NCI-H2196 (cell line): ENCODE results near the gene GNA15.
"Not testable (repeated sequence)": the region's sequence is repeated elsewhere in the genome, so short reads cannot be mapped to it uniquely, and the experiment has no call there.

ENCODE experiments used
- DNase-seq: peaks from one replicate; lab custom pipeline; 2025; ENCODE audit not compliant: unreplicated experiment; lab: John Stamatoyannopoulos, UW

GNA15 gene, protein sequence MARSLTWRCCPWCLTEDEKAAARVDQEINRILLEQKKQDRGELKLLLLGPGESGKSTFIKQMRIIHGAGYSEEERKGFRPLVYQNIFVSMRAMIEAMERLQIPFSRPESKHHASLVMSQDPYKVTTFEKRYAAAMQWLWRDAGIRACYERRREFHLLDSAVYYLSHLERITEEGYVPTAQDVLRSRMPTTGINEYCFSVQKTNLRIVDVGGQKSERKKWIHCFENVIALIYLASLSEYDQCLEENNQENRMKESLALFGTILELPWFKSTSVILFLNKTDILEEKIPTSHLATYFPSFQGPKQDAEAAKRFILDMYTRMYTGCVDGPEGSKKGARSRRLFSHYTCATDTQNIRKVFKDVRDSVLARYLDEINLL

DNA sequence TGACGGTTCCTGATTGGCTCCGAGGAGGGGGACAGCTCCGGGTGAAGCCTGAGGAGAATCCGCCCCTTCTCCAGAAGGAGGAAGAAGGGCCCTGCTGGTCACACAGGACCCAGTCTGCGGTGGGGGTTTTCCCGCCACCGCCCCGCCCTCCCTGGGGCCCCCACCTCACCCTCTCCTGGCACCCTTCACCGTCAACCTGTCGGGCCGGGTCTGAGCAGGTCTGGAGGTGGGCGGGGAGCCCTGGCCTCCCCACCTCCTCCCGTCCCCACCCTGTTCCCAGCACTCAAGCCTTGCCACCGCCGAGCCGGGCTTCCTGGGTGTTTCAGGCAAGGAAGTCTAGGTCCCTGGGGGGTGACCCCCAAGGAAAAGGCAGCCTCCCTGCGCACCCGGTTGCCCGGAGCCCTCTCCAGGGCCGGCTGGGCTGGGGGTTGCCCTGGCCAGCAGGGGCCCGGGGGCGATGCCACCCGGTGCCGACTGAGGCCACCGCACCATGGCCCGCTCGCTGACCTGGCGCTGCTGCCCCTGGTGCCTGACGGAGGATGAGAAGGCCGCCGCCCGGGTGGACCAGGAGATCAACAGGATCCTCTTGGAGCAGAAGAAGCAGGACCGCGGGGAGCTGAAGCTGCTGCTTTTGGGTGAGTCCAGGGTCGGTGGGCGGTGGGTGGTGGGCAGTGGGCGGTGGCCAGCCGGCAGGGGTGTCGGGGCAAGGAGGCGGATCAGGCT is at the start of gene GNA15:
GNA15 (plus strand) TSS at position 73 of the 723 bp plus-strand sequence; CDS start at position 491, 418 bp downstream.
- no peak for DNase-seq

DNA sequence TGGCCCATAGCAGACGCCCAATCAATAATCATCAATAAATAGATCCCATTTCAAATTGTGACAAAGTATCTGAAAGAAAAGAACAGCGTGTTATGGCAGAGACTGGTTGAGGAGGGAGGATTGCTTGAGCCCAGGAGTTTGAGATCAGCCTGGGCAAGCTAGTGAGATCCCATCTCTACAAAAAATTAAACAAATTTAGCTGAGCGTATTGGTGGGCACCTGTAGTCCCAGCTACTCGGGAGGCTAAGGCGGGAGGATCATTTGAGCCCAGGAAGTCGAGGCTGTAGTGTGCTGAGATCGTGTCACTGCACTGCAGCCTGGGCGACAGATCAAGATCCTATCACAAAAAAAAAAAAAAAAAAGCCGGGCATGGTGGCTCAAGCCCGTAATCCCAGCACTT is 48.1 kb upstream of the GNA15 start:
- DNase-seq = no peak

DNA sequence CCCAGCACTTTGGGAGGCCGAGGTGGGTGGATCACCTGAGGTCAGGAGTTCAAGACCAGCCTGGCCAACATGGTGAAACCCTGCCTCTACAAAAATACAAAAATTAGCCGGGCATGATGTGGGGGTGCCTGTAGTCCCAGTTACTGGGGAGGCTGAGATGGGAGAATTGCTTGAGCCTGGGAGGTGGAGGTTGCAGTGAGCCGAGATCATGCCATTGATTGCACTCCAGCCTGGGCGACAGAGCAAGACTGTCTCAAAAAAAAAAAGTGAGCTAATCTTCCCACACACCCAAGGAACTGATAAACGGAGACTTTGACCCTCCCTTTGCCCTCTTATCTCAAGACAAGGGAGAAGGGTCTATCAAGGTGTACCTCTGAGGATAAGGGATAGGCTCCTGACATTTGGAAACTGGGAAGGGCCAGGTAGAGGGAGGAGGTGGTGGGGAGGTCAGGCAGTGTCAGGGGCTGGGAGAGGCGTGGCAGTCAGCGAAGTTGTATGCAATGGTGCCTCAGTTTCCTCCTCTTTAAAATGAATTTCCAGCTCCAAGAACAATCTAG is 46.5 kb upstream of the GNA15 start:
- DNase-seq = not testable (repeated sequence)

DNA sequence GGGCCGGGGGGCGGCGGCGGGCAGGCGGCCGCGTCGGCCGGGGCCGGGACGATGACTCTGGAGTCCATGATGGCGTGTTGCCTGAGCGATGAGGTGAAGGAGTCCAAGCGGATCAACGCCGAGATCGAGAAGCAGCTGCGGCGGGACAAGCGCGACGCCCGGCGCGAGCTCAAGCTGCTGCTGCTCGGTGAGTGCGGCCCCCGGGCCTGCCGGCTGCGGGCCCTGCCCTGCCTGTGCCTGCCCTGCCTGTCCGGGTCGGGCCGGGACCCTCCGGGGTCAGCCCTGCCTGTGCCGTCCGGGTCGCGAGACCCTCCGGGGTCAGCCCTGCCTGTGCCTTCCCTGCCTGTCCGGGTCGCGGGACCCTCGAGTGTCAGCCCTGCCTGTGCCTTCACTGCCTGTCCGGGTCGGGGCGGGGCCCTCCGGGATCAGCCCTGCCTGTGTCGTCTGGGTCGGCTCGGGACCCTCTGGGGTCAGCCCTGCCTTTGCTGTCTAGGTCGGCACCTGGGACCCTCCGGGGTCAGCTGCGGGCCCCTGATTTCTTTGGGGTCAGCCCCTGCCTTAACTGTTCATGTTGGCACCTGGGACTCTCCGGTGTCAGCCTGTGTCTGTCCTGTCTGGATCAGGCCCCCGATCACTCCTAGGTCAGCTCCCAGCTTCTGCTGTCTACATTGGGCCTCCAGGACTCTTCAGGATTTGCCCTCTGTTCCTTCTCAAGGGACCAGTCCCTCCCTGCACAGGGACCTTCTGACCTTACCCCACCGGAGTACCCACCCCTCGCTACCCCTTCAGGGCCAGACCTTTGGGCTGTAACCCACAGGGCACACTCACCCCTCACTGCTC is 41.0 kb upstream of the GNA15 start:
- DNase-seq = no peak

DNA sequence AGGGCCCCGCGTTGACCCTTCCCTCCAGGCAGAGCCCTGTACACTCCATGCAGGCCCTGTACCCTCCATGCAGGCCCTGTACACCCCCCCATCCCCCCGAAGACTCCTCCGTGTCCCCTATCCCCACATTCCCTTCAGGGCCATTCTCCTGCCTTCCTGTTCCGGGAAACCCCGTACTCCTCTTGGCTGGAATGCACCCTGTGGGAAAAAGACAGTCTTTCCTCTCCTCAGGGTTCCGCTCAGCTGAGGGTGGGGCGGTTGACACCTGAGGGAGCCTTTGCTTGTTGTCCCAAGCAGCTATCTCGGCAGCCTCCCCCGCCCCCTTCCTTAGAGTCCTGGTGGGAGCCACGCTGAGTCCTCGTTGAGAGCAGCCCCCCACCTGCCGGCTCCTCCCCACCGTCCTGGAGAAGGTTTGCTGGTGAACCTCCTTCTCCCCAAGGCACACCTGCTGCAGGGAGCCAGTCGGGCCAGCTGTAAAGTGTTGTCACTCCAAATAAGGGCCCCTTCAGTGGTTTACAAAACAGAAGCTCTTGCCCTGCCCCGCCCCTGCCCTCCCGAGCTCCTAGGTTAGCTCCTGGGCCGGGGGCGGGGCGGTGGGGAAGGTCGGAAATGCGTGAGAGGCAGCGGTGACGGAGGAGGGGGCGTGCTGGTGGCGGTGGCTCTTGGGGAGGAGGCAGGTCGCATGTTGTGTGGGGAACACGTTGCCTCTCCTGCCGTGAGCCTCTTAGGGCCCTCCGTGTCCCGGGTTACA is 40.2 kb upstream of the GNA15 start:
- no peak for DNase-seq

DNA sequence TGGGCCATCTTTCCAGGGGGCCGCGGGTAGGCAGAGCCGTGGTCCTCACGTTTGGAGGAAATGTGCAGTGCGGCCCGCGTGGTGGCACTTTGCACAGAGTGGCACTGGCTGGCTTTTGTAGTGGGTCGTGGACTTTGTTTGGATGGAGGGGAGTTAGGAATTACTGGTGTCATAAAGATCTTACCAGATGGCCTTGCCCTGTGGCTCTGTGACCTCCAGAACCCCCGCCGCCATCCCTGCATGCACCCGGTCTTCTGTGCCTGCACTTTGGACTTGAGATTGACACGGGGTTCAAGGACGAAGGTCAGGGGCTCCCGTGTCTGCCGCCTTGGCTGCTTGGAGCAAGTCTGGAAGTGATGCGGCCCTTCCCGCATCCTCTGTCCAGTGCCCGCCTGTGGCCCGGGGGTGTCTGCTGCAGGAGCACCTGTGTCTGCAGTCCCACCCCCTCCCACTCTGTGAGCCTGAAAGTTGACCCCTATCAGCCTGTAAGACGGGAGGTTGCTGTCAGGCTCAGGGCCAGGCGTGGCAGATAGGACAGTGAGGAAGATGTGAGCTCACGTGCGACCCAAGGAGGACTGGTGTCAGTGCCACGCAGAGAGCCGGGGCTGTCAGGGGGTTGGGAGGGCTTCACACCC is 39.4 kb upstream of the GNA15 start:
- DNase-seq = no peak

DNA sequence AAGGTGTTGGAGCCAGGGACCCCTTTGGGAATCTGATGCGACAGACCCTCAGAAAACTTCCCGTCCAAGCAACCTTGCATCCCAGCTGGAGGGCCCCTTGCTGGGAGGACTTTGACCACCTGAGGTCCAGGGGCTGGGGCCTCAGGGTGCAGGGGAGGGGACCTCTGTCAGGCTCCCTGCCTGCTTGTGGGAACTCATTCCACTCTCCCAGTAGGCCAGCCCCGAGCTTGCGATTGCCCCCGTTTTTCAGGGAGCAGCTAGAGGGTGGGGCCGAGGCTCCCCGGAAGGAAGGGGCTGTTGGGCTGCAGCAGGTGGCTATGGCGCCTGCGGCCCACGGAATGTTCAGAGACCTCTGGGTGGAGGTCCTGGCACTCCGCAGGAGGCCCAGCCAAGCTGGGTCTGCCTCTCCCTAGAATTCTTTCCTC is 38.9 kb upstream of the GNA15 start:
- no peak for DNase-seq

DNA sequence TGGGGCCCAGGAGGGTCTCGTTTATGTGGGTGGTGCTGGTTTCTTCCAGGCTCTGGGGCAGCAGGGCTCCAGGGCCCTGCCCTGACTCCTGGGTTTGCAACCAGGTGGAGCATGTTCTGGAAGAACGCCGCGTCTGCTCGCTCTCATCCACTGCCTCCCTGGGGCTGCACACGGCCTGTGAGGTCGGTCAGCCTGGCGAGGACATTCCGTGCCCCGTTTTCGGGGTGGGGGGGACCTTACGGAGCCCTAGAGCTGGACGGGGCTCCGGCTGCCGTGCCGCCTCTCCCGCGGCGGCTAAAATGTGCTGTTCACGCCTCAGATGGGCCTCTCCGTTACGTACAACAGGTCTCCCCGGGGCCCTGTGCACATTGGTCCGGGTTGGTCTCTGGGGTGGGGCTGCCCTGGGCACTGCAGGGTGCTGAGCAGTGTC is 38.4 kb upstream of the GNA15 start:
- no peak for DNase-seq

DNA sequence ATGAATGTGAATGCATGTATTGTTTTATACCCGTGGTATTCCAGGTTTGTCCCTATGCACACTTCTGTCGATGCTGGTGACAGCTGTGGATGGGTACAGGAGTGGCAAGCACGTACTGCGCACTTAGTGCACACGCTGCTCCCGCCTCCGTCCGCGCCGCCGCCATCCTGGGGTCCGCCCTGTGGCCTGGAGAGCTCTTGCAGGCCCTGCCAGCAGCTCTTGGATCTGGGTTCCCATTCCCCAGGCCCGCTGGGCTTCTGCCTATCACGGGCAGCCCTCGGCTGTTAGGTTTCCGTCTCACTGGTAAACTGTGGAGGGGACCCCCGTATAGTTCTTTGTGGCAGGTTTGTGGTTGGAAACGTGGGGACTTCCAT is 37.7 kb upstream of the GNA15 start:
- DNase-seq = no peak

DNA sequence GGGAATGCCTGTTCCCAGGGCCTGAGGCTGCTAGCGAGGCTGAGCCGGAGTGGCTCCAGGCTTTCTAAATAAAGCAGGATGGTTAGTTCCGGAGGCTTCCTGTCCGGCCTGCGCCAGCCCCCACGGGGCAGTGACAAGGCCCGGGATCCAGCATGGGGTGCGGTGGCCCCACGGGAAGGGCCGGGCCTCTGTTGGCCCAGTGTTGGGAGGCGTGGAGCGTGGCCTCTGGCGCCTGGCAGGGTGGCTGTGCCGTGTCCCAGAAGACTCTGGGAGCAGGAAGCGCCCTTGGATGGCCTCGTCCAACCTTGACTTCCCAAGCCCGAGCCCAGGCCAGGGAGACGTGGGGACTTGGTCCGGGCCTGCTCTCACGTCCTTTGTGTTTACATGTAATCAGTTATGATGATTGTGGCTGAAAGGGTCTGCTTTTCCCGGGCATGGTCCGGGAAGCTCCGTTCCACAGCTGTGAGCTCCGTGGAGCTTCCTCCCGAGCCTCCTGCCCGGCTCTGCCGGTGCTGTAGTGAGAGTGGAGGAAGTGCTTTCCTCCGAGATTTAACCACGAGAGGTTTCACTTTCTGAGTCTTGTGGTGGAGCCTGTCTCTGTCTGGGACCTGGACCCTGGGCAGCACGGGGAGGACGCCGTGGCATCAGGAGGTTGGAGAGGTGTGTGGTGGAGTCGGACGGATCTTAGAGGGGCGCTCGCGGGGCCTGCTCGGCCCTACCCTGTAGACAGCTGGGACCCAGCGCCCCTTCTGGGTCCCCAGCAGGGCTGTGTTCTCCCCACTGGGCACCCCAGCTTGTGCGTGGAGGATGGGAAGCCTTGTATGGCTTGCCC is 37.1 kb upstream of the GNA15 start:
- no peak for DNase-seq

DNA sequence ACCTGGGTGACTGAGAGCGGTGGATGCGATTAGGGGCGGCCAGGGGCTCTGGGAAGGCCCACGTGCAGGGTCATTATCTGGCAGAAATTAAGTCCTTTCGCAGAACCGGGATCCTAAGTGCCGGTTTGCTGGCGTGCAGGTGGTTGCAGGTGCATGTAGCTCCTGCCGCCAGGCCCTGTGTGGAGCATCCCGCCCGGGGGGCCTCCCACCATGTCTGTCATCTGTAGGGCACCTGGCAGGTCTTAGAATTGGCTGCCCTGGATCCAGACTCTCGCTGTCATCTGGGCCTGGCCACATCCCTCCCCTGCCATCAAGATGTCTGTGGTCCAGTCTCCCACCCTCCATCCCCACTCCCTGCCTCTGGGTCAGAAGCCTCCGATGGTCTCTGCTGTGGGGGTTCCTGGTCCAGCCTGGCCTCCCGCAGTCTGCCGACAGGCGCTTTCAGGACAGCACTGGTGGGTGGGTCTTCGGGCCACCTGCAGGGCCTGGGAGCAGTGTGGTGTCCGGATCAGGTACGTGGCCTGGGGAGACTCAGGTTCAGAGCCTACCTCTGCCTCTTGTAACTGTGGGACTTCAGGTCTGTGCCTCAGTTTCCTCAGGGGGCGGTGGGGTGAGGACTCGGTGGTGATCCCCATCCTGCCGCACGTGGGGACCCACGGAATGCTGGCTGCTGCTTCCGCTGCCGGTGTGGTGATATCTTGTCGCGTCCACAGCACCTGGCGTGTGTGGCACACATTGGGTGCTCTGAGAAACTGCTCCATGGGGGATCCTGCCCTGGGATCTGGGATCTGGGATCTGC is 36.3 kb upstream of the GNA15 start:
- DNase-seq = no peak

DNA sequence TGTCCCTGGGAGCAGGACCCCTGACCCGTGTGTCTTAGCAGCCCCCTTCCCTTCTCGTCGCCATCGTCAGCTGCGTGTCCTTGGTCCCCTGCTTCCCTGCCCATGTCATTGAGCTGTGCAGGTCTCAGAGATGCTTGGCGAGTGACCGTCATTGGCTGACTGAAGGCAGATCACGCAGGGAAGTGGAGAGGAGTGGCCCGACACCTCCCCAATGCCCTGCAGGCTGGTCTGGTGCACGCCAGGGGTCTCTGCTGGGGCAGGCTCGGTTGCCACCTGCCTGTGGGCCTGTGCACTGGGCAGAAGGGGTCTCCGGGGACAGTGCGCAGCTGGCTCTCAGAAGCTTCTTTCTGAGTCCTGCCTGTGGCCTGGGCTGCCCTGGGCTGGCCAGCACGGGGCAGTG is 35.5 kb upstream of the GNA15 start:
- no peak for DNase-seq

DNA sequence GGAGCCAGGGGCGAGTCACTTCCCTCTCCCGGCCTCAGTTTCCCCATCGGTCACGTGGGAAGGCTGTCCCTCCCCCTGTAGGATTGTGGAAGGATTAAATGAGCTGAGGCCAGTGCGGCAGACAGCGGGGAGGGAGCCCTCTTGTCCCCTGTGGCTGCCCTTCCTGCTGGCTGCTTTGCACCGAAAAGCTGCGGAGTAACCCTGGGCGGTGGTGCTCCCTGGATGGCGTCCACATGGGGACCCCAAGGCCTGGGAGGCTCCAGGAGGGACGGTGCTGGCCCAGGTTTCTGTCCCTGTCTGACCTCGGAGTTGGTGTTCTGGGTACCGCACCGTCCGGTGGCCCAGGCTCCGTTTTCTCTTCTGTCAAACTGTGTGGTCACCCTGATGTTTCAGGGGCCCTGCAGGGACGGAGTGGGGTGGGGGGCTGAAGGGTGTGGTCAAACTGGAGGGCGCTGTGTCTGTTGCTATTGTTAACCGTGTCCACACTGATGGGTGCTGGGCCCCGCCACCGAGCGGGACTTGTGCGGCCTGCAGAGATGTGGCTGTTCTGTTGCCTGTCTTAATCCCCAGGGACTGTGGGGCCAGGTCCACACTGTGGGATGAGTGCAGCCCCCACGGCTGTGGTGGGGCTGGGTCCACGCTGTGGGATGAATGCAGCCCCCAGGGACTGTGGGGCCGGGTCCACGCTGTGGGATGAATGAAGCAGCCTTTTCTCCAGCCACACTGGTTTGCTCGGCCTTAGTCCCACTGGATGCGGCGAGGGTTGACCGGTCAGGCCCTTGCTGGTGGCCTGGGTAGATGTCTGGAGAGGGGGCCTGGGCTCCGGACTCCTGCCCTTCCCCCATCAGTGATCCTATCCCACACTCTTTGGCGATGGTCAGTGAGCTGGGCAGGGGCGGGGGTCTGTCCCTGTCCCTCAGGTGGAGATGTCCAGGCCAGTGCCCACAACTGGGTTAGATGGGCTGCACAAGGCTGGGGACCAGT is 34.8 kb upstream of the GNA15 start:
- no peak for DNase-seq

DNA sequence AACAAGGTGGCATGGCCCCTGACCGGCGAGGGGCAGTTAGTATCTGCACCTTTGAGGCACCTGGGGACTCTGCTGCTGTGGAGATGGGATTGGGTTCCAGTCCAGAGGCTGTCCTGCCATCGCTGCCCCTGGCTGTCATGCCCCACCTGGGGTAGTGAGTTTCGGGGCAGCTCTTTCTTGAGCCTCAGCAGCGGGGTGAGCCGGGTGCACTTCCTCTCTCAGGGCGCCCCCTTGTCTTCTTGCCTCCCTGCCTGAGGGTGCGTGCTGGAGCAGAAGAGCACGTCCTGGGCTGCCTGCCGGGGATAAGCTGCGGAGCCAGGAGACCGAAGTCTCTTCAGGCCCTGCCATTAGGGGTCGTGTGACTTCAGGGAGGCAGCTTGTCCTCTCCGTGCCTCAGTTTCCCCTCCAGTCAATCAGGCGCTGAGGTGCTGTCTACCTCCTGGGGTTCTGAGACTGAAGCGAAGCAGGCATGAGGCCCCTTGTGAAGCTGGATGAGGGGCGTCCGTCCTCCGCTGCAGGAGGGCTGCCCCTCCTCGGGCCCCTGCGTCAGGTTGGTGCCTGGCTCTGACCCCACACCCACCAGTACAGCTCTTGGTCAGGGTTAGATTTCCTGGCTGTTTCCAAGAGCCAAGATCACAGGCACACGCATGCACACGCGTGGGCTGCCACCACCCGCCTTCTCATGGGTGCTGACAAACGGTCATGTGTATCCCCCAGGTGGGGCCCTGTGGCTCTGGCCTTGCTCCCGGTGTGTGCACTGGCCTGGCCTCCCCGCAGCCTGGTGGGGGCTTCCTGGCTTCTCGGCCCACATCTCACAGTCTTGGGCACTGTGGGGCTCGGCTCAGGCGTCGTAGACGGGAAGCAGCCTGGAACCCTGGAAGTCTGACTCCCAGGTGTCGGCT is 33.3 kb upstream of the GNA15 start:
- no peak for DNase-seq

DNA sequence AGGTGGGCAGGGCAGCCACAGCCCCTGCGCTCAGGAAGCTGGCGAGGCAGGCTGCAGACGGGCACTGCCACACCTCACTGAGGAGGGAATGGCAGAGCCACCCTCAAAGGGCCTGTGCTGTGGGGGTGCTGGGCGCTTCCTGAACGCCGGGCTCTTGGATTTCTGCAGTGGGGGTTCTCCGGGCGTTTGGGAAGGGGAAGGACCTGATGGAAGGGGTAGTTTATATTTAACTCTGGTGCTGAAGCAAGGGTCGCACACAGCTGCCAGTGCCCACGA is 31.2 kb upstream of the GNA15 start:
- DNase-seq = no peak
